NCI-H82 treated with DMSO at 0.1 percent for 48 hours (cell line): ENCODE measurements around the gene SOBP.

ENCODE experiments used
- DNase-seq: peaks from one replicate; lab custom pipeline; 2025; ENCODE audit not compliant: unreplicated experiment; lab: John Stamatoyannopoulos, UW

SOBP gene

DNA sequence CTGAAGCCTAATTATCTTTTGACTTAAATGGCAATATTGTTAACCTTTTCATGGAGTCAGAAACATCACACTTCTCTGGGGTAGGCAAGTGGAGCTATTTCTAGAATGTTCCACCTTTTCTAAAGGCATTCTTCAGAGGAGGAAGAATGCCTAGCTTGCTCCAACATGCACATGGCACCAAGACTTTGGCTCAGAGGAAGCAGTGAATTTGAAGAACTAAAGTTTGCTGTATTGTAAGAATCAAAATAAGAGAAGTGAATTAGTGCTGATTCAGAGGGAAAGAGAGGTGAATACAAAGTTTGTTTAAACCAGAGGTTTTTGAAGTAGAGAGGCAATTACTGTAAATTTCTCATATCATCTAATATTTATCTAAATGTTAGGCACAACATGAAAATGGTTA, 92.2 kb downstream of the SOBP start:
- DNase-seq: no peak

DNA sequence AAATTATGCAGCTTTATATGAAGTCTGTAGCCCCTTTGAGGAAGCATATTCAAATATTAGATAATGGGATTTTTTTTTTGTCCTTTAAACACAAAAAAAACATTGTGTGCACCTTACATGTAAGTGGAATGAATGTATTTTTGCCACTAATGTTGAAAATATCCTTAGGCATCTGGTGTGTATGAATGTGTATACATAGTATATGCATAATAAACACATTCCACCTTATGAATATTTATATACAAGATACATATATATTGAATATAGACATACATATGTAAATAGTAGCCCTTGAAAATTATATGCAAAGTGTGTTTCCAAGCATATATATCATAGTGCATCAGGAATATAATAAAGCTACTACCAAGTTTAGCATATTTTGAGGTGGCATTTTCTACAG, 94.8 kb downstream of the SOBP start:
- DNase-seq: no peak

DNA sequence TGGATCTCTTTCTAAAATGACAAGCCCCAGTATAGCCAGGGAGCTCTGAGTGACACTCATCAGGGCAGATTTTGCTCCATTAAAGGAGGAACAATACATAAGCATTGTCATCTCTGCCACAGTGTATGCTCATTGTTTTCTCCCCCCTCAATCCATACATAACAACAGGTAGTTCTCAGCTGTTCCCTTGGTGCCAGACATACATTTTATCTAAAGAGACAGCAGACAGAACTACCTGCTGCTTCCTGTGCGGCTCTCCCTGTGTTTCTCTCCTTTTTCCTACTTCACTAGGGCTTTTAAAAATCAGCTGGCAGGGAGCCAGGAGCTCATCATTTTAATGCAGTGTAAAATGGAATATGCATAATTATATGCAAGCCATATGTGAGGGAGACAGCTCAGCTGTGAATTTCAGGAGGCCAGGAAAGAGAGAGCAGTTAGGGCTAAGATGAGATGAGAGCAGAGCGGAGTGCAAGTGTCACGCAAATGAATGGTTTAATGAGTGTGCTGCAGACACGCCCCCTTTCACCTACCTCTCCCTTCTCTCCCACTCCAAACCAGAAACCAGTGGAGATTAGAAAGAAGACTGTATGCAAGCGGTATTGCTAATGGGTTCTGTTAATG, 96.0 kb downstream of the SOBP start:
- DNase-seq: no peak

DNA sequence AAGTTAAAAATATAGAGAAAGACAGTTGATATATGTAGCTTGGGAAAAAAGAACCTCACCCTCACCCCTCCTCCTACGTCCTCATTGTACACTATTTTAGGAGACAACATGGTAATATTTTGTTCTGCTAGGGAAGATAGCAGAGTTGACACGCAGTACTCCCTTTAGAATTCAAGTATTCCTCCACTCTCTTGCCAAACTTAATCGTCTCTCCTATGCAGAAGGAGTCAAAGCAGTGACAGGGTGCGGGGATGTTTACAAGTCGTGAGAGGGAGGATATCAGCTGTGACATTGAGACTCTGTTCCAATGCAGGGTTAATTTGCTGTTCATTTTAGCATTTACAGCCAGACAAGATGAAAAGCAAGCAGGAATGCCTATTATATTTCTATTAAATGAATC, 97.5 kb downstream of the SOBP start:
- no peak for DNase-seq

DNA sequence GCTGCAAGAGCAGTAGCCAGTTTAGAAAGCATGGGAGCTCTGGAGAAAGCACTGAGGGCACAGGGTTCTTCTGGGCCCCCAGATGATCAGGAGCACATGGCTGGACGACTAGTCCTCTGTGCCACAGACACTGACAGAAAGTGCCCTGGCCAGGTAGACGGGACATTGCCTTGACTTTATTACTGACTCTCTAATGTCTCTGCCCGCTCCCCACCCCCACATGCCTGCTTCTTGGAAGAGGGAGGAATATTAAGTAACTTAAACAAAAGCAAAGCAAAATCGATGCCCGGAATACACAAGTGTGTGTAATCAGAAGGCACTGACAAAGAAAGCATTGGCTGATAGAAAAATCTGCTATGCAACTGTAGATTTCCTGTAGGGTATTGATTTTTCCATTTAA, 99.3 kb downstream of the SOBP start:
- DNase-seq: no peak

DNA sequence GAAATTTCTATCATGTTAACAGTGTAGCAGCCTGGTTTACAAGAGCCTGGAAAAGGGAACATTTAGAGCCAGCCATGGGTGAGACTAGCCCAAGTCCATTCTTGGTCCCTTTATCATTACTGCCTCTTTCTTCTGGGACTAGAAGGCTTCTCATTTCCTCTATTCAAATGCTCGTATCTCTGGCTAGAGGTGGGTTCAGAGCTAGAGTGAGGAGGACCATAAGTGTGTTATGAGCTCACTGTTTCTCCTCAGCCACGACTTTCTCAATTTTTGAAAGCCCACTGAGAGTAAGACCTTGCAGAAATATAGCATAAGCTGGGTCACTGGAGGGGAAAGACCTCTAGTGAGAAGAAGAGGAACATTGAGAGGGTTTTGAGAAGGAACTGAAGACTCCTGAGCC, 100.0 kb downstream of the SOBP start:
- DNase-seq: no peak

DNA sequence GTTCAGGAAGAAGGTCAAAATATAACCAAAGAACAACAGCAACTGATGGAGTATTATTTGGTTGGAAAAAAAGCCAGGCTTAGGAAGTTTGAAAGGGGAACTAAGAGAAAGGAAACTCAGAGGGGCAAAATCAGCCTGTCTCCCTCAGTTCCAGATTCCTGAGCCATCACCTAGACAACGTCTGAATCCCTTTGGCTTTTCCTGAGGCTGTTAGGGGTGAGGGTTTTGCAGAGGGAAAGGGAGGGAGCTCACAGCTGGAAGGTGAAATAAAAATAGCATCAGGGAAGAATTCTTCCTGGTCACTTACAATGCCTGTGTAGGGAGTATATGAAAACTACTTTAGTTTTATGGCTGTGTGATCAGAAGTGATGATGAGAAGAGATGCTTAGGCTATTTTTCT, 100.5 kb downstream of the SOBP start:
- DNase-seq: no peak

DNA sequence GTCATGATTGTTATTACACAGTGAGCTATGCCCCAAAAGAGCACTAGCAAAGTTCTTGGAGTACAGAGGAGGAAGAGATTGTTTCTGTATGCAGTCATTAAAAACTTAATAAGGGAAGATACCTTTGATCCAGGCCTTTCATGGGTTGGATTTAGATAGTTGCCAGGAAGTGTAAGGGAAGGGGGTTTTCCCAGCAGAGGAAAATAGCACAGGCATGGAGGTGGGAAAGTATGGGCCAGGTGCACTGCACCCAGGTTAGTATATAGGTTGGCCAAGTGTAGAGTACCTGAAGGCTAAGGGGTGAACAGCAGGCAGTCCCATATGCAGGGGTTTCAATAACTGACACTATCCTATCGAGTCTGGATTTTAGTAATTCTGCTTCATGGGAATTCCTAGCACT, 101.4 kb downstream of the SOBP start:
- DNase-seq: no peak

DNA sequence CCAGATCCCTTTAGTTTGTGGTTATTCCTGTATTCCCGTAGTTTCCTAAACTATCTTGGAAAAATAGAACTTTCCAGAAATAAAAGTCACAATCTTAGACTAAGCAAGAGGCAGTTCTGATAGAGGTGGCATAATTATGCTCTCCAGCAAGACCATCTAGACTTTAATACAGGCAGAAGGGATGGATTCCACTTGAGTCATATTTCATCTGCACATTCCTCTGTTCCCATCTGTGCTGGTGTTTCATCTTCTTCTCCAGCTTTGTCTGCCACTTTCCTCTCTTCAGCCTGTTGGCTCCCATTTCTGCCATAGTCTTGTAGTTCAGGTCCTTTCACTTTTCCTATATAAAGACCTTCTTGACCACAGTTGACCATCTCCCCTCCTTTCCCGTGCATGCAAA, 102.9 kb downstream of the SOBP start:
- no peak for DNase-seq

DNA sequence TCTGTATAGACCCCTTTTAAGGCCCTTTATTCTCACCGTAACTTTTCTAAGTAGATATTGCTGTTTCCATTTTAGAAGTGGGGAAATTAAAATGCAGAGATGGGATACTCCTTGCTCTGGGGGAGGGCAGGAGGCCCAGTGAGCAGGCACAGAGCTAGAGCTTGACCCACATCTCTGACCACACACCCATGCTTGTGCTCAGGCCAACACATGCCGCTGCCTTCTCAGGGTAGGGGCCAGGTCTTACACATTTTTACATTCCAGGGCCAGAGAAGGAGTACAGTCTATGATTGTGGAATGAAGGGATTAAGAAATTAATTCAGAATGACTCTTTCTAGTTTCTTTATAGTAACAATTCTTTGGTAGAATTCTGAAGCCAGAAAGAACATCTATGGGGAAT, 104.8 kb downstream of the SOBP start:
- no peak for DNase-seq

DNA sequence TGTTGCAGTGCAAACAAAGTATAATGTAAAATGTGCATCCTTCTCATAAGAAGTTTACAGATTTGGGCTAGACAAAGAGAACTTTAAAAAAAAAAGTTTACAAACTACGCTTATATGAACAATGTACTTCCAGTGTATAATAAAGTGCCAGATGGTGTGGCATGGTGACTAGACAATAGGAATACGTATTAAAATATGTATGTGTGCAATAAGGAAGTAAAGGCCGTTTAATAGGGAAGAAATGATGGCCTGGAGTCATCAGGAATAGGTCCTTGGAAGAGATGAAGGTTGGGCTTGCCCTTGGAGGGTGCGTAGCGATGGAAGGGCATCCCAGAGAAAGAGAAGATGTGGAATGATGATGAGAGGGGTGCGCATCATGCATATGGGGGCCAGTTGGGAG, 108.2 kb downstream of the SOBP start:
- no peak for DNase-seq

DNA sequence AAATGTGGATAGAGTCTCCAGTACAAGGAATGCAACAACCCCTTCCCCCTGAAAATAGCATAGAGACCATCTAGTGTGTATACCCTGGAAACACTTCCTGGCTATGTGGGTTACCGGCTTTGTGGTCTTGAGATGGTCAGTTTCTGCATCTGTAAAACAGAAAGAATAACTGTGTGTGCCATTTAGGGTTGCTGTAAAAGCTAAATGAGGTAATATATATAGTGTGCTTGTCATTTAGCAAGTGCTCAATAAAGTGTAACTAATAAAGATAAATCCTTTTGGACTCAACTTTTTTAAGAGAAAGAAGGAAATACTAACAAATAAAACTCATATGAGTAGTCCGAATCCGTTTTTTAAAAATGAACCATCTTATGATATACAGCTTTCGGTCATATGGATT, 109.1 kb downstream of the SOBP start:
- DNase-seq: no peak

DNA sequence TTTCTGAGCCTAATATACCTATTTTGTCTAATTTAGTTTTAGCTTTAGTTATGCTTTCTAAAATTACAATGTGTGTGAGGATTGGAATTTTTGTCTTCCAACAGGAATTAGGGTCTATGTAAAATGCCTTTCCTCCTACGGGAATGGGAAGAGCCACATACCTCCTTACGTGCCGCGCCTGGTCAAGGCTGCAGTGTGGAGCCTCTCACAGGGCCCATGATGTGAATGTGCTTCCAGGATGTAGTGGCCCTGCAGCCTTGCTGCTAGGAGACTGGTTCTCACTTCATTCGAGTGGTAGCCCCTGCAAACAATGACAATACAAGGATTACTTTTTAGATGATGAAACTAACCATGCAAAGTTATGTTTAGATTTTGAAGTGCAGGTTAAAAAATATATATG, 110.2 kb downstream of the SOBP start:
- no peak for DNase-seq

DNA sequence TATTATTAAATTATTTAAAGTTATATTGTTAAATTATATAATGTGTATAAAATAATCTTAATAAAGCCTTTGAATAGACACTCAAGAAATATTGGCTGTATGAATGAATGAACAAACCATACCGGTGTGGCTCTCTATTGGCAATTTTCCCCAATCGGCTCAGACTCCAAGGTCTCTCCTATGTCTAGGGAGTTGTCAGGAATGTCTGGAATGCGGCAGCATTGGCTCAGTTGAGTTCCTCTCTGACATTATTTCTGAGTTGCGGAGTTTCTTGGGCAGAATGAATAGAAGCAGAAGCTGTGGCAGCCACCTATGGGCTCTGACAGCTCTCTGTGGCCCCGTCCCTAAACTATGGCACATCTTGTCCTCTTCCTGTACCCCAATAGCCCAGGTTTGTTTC, 111.0 kb downstream of the SOBP start:
- no peak for DNase-seq

DNA sequence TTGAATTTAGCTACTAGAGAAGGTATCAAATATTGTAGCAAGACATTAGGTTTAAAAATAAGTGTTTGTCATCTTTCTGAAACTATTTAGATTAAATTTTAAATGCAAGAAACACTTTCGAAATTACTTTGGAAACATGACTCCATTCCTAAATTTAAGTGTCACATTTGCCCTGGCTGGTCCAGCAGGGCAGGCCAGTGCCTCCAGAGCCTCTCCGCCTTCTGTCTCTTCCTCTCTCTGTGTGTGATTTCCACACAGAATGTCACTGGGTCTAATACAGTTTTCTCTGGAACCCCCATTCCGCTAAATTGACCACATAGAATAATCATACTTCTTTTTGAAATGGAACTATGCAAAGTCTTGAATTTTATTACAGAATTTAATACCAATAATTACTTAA, 111.5 kb downstream of the SOBP start:
- DNase-seq: no peak

DNA sequence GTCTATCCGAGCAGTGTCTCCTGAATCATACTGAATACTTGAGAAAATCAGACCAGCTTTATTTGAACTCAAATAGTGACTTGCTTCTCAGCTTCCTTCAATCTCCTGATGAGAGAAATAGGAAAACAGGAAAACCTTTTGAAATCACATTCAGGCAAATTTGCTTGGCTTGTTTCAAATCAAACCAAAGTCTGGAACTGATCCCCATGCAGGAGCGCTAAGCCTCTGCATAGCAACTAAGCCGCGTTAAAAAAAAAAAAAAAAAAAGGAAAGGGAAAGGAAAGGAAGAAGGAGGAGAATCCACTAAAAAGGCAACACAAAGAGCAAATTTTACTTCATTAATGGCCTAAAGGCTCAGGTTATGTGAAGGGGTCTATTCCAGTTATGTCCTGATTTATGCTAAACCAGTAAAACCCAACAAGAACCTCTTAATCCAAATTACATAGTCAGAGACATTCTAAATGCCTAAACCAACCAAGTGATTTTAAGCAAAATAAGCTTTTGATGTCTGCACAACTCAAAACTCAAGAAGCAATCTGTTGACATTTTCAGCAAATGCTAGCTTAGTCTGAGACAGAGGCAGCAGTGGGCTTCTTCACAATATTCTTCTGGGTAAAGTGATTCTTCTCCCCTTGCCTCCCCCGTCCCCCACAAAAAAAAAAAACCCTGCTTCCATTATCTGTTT, 112.5 kb downstream of the SOBP start:
- DNase-seq: no peak

DNA sequence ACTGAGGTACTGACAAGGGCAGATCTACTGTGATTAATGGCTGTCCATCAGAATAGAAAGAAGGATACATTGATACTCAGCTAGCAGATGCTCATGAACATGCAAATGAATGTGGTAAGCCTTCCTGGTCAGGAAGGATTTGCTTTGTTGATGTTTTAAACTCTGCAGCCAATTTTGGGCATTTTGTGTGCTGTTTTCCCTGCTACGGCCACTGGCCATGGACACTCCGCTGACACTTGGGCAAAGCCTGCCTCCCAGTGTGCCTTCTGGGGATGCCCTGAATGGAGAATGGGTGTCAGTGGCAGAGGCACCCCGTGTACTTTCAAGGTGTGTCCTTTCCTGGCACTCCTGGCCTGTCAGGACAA, 113.1 kb downstream of the SOBP start:
- DNase-seq: peak; percentile 60

DNA sequence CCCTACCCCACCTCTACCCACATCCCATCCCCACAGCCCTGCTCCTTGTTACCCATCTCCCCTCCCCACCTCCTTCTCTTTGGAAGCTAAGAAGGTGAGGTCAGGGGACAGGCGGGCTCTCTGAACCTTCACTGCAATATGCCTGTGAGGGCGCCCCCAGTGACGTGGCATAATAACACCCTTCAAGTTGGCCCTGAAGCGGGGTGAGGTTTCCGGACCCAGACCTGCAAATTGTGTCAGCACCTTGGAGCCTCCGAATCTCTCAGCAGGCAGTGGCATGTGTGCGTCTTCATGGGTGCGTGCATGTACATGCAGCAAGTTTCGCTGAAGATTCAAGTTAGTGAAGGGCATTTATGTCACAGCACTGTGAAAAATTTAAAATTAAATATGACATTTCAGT, 114.6 kb downstream of the SOBP start:
- DNase-seq: no peak

DNA sequence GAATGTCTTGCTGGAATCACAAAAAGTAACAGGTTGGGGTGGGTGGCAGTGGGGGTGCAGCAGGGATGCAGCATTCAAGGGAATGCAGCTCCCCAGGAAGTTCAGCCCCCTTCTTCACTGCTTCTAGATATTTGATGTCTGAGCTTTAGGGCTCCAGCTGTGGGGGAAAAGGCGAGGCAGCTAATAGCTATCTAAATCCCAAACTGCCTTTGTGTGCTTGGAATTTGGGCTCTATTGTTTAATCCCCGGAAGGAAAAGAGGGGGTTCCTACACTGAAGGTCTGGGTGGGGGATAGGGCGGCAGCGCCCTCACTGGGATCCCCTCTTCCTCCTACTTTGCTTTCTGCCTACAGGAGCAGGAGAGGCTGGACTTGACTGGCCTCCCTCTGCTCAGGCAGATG, 116.5 kb downstream of the SOBP start:
- DNase-seq: no peak

DNA sequence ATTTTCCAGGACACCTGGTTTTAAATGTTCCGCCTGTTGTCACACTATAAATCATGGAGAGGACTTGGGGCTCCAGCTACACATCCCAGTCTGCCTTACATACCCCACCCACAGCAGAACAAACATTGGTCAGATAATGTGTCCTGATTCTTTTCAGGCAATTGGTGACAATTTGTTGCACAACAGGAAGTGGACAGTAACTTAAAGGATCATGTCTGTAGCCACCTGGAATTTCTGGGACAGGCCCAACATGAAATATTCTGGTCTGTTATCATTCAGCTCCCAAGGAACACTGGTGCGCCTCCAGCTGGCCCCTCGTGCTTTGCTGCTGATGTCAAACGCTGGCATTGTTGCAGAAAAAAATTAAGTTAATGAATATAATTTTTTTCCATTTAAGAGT, 117.2 kb downstream of the SOBP start:
- no peak for DNase-seq

DNA sequence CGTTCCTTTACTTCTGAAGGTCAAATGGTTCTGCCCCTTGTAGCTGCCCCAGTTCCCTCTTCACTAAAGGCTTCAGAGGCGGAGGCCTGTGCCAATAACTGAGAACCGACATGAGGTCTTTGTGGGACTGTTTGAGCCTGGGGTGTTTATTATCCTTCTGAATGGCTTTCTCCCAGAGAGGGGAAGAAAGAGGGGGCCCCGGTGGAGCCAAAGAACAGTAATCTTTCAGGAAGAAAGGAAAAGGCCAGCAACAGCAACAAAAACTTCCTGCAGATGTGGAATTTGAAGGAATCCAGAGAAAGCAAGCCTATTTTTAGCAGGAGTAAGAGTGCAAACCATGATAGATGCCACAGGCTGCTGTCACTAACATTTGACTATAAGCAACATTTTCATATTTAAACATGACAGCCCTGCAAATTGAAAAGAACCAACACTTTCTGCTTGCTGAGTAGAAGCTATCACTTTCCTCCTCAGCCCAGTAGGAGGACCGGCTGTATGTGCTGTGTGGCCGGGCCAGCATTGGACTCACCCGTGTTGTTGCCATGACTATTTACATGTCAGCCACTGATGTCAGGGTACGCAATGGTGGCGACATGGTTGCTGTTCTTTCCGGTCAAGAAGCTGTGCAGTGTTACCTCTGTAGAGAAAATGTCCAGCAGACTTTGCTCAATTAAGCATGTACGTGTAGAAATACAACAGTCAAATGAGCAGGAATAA, 121.3 kb downstream of the SOBP start:
- no peak for DNase-seq

DNA sequence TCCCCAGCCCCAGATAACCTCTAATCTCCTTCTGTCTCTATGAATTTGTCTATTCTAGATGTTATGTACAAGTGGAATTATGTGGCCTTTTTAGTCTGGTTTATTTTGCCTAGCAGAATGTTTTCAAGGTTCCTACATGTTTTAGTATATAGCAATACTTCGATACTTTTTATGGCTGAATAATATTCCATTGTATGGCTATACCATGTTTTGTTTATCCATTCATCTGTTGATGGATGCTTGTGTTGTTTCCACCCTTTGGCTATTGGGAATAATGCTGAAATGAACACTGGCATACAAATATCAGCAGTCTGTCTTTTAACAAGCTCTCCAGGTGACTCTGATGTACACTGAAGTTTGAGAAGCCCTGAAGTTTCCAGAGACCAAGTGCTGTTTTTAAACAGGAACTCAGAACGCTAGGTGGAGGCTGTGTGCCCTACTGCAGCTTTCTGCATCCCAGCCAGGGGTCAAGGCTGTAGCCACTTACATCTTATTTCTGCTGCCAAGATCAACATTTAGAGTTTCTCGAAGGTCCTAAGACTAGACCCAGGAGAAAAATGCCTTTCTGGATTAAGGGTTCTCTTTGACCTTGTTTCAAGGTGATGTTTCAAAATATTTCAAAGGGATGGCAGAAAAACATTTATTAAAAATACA, 123.0 kb downstream of the SOBP start:
- no peak for DNase-seq
